ENCODE measurements around the gene CCDC141. TPM values are rescaled to one million over a fixed set of nuclear protein-coding genes. Genes with fewer than 3 reads are reported as not detected.

The CCDC141 gene
- polyA plus RNA-seq, 2 of the 4 experiments (the other 2 are of a cell fraction) = not detected

- H3K27ac ChIP-seq = no peak overlapping the region
- DNase-seq (ENCODE audit: low read depth in 1 of 2, low spot score in 1 of 2) = no peak
- no peak for FAIRE-seq
- no peak overlapping the region for H3K4me2 ChIP-seq
- POLR2A ChIA-PET = no interaction called here
- WGBS (ENCODE audit: missing lambda C conversion rate) = 39% methylated on average over 9 of the region's 9 CpGs
- TF ChIP-seq TP53 (CRISPR knock-in tag; IDR thresholded peaks at IDR 0.05) = no peak
- TF ChIP-seq NFE2L2 (conservative IDR thresholded peaks at IDR 0.05; ENCODE audit: low read length) = no peak
- TF ChIP-seq HOXB5 (CRISPR knock-in tag; IDR thresholded peaks at IDR 0.05) = no peak
- TF ChIP-seq CBX2 (IDR thresholded peaks at IDR 0.05; ENCODE audit: borderline replicate concordance, low read depth) = no peak
- TF ChIP-seq FOSL2 (IDR thresholded peaks at IDR 0.05) = no peak
- no peak for TF ChIP-seq FOSL2 (CRISPR knock-in tag; IDR thresholded peaks at IDR 0.05)
- no peak for TF ChIP-seq HMGXB4 (CRISPR knock-in tag; IDR thresholded peaks at IDR 0.05; ENCODE audit: borderline replicate concordance)
- no peak for TF ChIP-seq HDAC2 (IDR thresholded peaks at IDR 0.05)
- TF ChIP-seq POLR2AphosphoS2 (conservative IDR thresholded peaks at IDR 0.05; ENCODE audit: low read length) = no peak
- TF ChIP-seq BCL3 (IDR thresholded peaks at IDR 0.05) = no peak
- no peak for TF ChIP-seq HOXB13 (CRISPR knock-in tag; IDR thresholded peaks at IDR 0.05; ENCODE audit: low read depth)
- TF ChIP-seq CEBPB (IDR thresholded peaks at IDR 0.05) = no peak
- TF ChIP-seq POLR2A (IDR thresholded peaks at IDR 0.05; ENCODE audit: low read length) = no peak
- no peak for TF ChIP-seq ATOH8 (CRISPR knock-in tag; IDR thresholded peaks at IDR 0.05; ENCODE audit: low read depth)
- TF ChIP-seq TFCP2L1 (CRISPR knock-in tag; IDR thresholded peaks at IDR 0.05) = no peak
- CTCF ChIA-PET = interaction anchor here (1.1 kb wide), 1 partner anchor 24 kb away, joined by 3 read pairs; no protein-coding TSS in a partner anchor
- H3K4me1 ChIP-seq = no peaks in the 10 kb centered on the region
- ATAC-seq = no peak
- no peaks in the 10 kb centered on the region for H3K9me3 ChIP-seq
- H3K4me3 ChIP-seq = no peak overlapping the region
Observed at GRCh38 chr2:178827739-178828485, 222.0 kb downstream of the CCDC141 start.

- no peak for TF ChIP-seq ZC3H11A (IDR thresholded peaks at IDR 0.05)
- TF ChIP-seq GATA3 (IDR thresholded peaks at IDR 0.05; ENCODE audit: borderline replicate concordance) = no peak
- no peak for TF ChIP-seq MAFK (IDR thresholded peaks at IDR 0.05; ENCODE audit: partially characterized antibody)
- TF ChIP-seq KDM5A (IDR thresholded peaks at IDR 0.05) = no peak
- TF ChIP-seq NFE2L2 (conservative IDR thresholded peaks at IDR 0.05; ENCODE audit: low read length) = no peak
- no peak for TF ChIP-seq ZSCAN20 (CRISPR knock-in tag; IDR thresholded peaks at IDR 0.05)
- no peak for TF ChIP-seq MAZ (IDR thresholded peaks at IDR 0.05; ENCODE audit: borderline replicate concordance, low read depth, low read length)
- no peak for TF ChIP-seq JUNB (IDR thresholded peaks at IDR 0.05)
- TF ChIP-seq FOXS1 (CRISPR knock-in tag; IDR thresholded peaks at IDR 0.05) = no peak
- no peak for TF ChIP-seq POLR2A (IDR thresholded peaks at IDR 0.05; ENCODE audit: low read length)
- no peak for TF ChIP-seq JUN (IDR thresholded peaks at IDR 0.05)
- no peak for TF ChIP-seq ESRRA (IDR thresholded peaks at IDR 0.05; ENCODE audit: borderline replicate concordance, low read length)
- no peak for TF ChIP-seq EP300 (IDR thresholded peaks at IDR 0.05)
- TF ChIP-seq REST (IDR thresholded peaks at IDR 0.05) = no peak
- no peak for TF ChIP-seq EHF (CRISPR knock-in tag; IDR thresholded peaks at IDR 0.05)
- no peak for TF ChIP-seq FOSL2 (IDR thresholded peaks at IDR 0.05)
- no peak for TF ChIP-seq FOSL2 (CRISPR knock-in tag; IDR thresholded peaks at IDR 0.05)
- 5% methylated on average over 1 of the region's 1 CpG for WGBS (ENCODE audit: missing lambda C conversion rate)
- no peaks in the 10 kb centered on the region for H3K9me3 ChIP-seq
- DNase-seq (ENCODE audit: low read depth in 1 of 2, low spot score in 1 of 2) = no peak
- ATAC-seq = no peak
- FAIRE-seq = no peak
- no peak overlapping the region for H3K27ac ChIP-seq
- POLR2A ChIA-PET = no interaction called here
- H3K4me1 ChIP-seq = no peaks in the 10 kb centered on the region
- H3K4me2 ChIP-seq = no peak overlapping the region
- CTCF ChIA-PET = interaction anchor here (1.1 kb wide), 1 partner anchor 23 kb away, joined by 3 read pairs; no protein-coding TSS in a partner anchor
- H3K4me3 ChIP-seq = no peak overlapping the region
Observed at GRCh38 chr2:178827111-178827510, 222.8 kb downstream of the CCDC141 start.

Data from A549 (cell line).